Transverse colon (tissue), 4 donors: ENCODE data around the gene PTPRE.

ENCODE experiments used
- CTCF ChIP-seq, 5 experiments: fragments of 200-600 bp in 3 of 5; fragments of 450-650 bp in 2 of 5; sonication (generic) in 3 of 5; IDR thresholded peaks; 1 replicate in 2 of 5; 2 replicates in 3 of 5; pipeline ENCODE4 v1.5.1; 2016 to 2017; ENCODE audit warnings: antibody characterized with exemption in 5 of 5, inconsistent platforms in 3 of 5, mild to moderate bottlenecking in 2 of 5, moderate library complexity in 1 of 5
- EP300 ChIP-seq: sonication (generic); formaldehyde crosslinking; IDR thresholded peaks from one replicate; pipeline ENCODE4 v1.6.1; 2017; ENCODE audit warnings: antibody characterized with exemption, low read depth
- POLR2A ChIP-seq: fragments of 450-650 bp; IDR thresholded peaks from one replicate; pipeline ENCODE4 v1.6.1; 2016; ENCODE audit warnings: antibody characterized with exemption, mild to moderate bottlenecking, moderate library complexity
- POLR2AphosphoS5 ChIP-seq, 3 donors: sonication (generic); formaldehyde crosslinking; IDR thresholded peaks; one replicate each; pipeline ENCODE4 v1.6.1; 2016; ENCODE audit warnings: antibody characterized with exemption in 3 of 3

- TF ChIP-seq CTCF (IDR thresholded peaks at IDR 0.05): no peak
- no peak for TF ChIP-seq POLR2A
- no peak for TF ChIP-seq POLR2AphosphoS5 (IDR thresholded peaks at IDR 0.05)
- TF ChIP-seq EP300: no peak
Measured at GRCh38 chr10:127910464-127910770, 3.5 kb downstream of the PTPRE start.
